ENCODE data around the gene COLGALT1. TPM values are rescaled to one million over a fixed set of nuclear protein-coding genes. Genes with fewer than 3 reads are reported as not detected.

The COLGALT1 gene
- total RNA-seq, 2 donors from 2014 or later, result 28.3 to 30.8 TPM

DNA sequence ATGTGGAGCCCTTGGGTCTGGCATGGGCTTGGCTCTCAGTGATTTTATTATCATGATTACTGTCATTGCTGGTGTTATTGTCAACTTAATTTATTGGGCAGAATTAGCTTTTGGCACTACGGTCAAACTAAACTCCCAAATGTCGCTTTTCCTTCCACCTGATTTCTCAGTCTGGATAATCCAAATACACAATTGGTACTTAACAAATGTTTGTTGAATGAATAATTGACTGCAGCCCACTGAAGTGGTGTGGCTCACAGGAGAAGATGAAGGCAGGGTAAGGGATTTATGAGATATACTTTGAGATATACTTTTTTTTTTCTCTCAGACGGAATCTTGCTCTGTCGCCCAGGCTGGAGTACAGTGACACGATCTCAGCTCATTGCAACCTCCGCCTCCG lies 1.5 kb downstream of the COLGALT1 start:
- H3K9me3 ChIP-seq, result no peaks in the 10 kb centered on the region
- H3K36me3 ChIP-seq, result peaks cover 18% of the 10 kb centered on the region
- peak overlapping the region in 1 of 2 donors; percentile 81 for H3K4me3 ChIP-seq
- H3K27me3 ChIP-seq, result no peaks in the 10 kb centered on the region
- H3K4me1 ChIP-seq, result peaks cover 0 to 55% of the 10 kb centered on the region in 2 donors
- H3K27ac ChIP-seq, result peak overlapping the region in 1 of 2 donors; percentile 84
- no peak for DNase-seq (ENCODE audit: low spot score)
- TF ChIP-seq, protein P1, sequence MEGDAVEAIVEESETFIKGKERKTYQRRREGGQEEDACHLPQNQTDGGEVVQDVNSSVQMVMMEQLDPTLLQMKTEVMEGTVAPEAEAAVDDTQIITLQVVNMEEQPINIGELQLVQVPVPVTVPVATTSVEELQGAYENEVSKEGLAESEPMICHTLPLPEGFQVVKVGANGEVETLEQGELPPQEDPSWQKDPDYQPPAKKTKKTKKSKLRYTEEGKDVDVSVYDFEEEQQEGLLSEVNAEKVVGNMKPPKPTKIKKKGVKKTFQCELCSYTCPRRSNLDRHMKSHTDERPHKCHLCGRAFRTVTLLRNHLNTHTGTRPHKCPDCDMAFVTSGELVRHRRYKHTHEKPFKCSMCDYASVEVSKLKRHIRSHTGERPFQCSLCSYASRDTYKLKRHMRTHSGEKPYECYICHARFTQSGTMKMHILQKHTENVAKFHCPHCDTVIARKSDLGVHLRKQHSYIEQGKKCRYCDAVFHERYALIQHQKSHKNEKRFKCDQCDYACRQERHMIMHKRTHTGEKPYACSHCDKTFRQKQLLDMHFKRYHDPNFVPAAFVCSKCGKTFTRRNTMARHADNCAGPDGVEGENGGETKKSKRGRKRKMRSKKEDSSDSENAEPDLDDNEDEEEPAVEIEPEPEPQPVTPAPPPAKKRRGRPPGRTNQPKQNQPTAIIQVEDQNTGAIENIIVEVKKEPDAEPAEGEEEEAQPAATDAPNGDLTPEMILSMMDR (IDR thresholded peaks at IDR 0.05), result no peak

DNA sequence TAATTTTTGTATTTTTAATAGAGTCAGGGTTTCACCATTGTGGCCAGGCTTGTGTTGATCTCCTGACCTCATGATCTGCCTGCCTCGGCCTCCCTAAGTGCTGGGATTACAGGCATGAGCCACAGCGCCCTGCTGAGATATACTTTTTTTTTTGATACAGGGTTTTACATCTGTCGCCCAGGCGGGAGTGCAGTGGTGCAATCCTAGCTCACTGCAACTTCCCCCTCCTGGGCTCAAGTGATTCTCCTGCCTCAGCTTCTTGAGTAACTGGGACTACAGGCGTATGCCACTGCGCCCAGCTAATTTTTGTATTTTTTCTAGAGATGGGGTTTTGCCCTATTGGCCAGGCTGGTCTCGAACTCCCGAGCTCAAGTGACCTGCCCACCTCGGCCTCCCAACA lies 2.0 kb downstream of the COLGALT1 start:
- TF ChIP-seq, protein P1 (IDR thresholded peaks at IDR 0.05), result no peak
- DNase-seq (ENCODE audit: low spot score), result peak; percentile 66
- H3K27ac ChIP-seq, result peak overlapping the region in 1 of 2 donors; percentile 12
- no peak overlapping the region for H3K4me3 ChIP-seq
- no peaks in the 10 kb centered on the region for H3K27me3 ChIP-seq
- peaks cover 0 to 55% of the 10 kb centered on the region in 2 donors for H3K4me1 ChIP-seq
- peaks cover 18% of the 10 kb centered on the region for H3K36me3 ChIP-seq
- H3K9me3 ChIP-seq, result no peaks in the 10 kb centered on the region

GRCh38 chr19:17560205-17560595 lies 4.8 kb downstream of the COLGALT1 start:
- Histone ChIP-seq H3K4me1 (peaks cover 0 to 41% of the 10 kb centered on the region in 2 donors), H3K36me3 (peaks cover 18% of the 10 kb centered on the region), H3K9me3 (no peaks in the 10 kb centered on the region), H3K4me3 (no peak overlapping the region), H3K27me3 (no peaks in the 10 kb centered on the region), H3K27ac (peak overlapping the region; percentile 25 to 54)
- peak; percentile 81 for DNase-seq (ENCODE audit: low spot score)
- TF ChIP-seq, protein P1 (IDR thresholded peaks at IDR 0.05), result no peak

- TF ChIP-seq, protein P1 (IDR thresholded peaks at IDR 0.05), result no peak
- H3K9me3 ChIP-seq, result no peaks in the 10 kb centered on the region
- no peak for DNase-seq (ENCODE audit: low spot score)
- H3K4me3 ChIP-seq, result no peak overlapping the region
- H3K4me1 ChIP-seq, result peaks cover 0 to 41% of the 10 kb centered on the region in 2 donors
- peaks cover 20% of the 10 kb centered on the region for H3K36me3 ChIP-seq
- peak overlapping the region in 1 of 2 donors; percentile 16 for H3K27ac ChIP-seq
- no peaks in the 10 kb centered on the region for H3K27me3 ChIP-seq
Measured at GRCh38 chr19:17562097-17562496, 6.6 kb downstream of the COLGALT1 start.

GRCh38 chr19:17562561-17562960 lies 7.1 kb downstream of the COLGALT1 start:
- H3K4me3 ChIP-seq, result no peak overlapping the region
- no peak for DNase-seq (ENCODE audit: low spot score)
- H3K9me3 ChIP-seq, result no peaks in the 10 kb centered on the region
- H3K36me3 ChIP-seq, result peaks cover 25% of the 10 kb centered on the region
- no peaks in the 10 kb centered on the region for H3K27me3 ChIP-seq
- H3K27ac ChIP-seq, result no peak overlapping the region
- H3K4me1 ChIP-seq, result peaks cover 0 to 36% of the 10 kb centered on the region in 2 donors
- TF ChIP-seq, protein P1 (IDR thresholded peaks at IDR 0.05), result no peak

DNA sequence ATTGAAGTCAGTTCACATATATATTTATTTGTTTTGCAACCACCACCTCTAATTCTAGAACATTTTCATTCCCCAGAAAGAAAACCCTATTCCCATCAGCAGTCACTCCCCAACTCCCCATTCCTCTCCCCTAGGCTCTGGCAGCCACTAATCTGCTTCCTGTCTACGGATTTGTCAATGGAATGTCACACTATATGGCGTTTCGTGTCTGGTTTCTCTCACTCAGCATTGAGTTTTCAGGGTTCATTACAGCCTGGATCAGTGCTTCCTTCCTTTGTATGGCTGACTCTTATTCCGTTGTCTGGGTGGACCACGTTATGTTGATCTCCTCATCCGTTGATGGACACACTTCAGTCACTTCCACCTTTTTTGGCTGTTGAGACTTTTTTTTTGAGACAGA lies 9.3 kb downstream of the COLGALT1 start:
- Histone ChIP-seq H3K4me1 (peaks cover 0 to 28% of the 10 kb centered on the region in 2 donors), H3K36me3 (peaks cover 41% of the 10 kb centered on the region), H3K27me3 (no peaks in the 10 kb centered on the region), H3K4me3 (no peak overlapping the region), H3K27ac (peak overlapping the region; percentile 41 to 71), H3K9me3 (no peaks in the 10 kb centered on the region)
- TF ChIP-seq, protein P1 (IDR thresholded peaks at IDR 0.05), result no peak
- no peak for DNase-seq (ENCODE audit: low spot score)
